Omental fat pad (tissue), 4 donors: ENCODE data around the gene RALGAPA1. TPM values are rescaled to one million over a fixed set of nuclear protein-coding genes. Genes with fewer than 3 reads are reported as not detected.

Source experiments
- ATAC-seq: fragments of 150-250 bp; one replicate; pipeline ENCODE4 v1.9.1; 2016; ENCODE audit warnings: mild to moderate bottlenecking, moderate library complexity; ENCODE audit not compliant: low FRiP score
- DNase-seq: peaks from one replicate; pipeline ENCODE4 v3.0.0-alpha.2; 2019; ENCODE audit warnings: low spot score
- total RNA-seq, 4 donors: library from RNA; depleted of rRNA; stranded (reverse); fragments of >200 nt; gene quantifications; one replicate each; pipeline ENCODE4 v1.1.0, GENCODE V29; 2016
- TF ChIP-seq, protein P1 (sequence below), 3 donors: fragments of 450-650 bp; IDR thresholded peaks; one replicate each; pipeline ENCODE4 v1.5.1; 2016 to 2017; ENCODE audit warnings: antibody characterized with exemption in 3 of 3, mild to moderate bottlenecking in 3 of 3, moderate library complexity in 2 of 3

Gene RALGAPA1
- total RNA-seq, 4 donors from 2014 or later: 43.5 to 79.0 (median 54.9) TPM

DNA sequence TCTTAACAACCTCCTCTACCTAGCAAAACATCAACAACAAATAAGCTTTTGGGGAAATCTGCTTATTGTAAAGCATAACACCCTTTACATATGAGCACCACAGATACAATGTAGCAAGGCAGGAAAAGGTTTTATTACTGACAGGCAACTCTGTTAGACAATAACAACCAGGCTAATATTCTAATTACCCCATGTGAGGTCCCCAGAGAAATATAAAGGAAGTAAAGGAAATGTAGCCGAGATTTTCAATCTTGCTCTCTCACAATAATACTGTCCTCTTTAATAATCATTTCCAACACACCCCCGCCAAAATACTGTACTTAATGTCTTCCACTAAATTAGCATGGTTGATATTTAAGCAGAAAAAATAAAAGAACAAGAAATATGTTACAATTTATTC lies 289.1 kb downstream of the RALGAPA1 start:
- no peak for ATAC-seq
- TF ChIP-seq, protein P1, sequence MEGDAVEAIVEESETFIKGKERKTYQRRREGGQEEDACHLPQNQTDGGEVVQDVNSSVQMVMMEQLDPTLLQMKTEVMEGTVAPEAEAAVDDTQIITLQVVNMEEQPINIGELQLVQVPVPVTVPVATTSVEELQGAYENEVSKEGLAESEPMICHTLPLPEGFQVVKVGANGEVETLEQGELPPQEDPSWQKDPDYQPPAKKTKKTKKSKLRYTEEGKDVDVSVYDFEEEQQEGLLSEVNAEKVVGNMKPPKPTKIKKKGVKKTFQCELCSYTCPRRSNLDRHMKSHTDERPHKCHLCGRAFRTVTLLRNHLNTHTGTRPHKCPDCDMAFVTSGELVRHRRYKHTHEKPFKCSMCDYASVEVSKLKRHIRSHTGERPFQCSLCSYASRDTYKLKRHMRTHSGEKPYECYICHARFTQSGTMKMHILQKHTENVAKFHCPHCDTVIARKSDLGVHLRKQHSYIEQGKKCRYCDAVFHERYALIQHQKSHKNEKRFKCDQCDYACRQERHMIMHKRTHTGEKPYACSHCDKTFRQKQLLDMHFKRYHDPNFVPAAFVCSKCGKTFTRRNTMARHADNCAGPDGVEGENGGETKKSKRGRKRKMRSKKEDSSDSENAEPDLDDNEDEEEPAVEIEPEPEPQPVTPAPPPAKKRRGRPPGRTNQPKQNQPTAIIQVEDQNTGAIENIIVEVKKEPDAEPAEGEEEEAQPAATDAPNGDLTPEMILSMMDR (IDR thresholded peaks at IDR 0.05): no peak
- DNase-seq: no peak

GRCh38 chr14:35515916-35516315 lies 293.2 kb downstream of the RALGAPA1 start:
- DNase-seq (no peak), ATAC-seq (no peak)
- TF ChIP-seq, protein P1 (IDR thresholded peaks at IDR 0.05): no peak

- no peak for DNase-seq
- no peak for ATAC-seq
- TF ChIP-seq, protein P1 (IDR thresholded peaks at IDR 0.05): no peak
These were observed 296.3 kb downstream of the RALGAPA1 start for GRCh38 chr14:35512765-35513164.

GRCh38 chr14:35509846-35510245 lies 299.2 kb downstream of the RALGAPA1 start:
- TF ChIP-seq, protein P1 (IDR thresholded peaks at IDR 0.05): no peak
- no peak for ATAC-seq
- DNase-seq: no peak

DNA sequence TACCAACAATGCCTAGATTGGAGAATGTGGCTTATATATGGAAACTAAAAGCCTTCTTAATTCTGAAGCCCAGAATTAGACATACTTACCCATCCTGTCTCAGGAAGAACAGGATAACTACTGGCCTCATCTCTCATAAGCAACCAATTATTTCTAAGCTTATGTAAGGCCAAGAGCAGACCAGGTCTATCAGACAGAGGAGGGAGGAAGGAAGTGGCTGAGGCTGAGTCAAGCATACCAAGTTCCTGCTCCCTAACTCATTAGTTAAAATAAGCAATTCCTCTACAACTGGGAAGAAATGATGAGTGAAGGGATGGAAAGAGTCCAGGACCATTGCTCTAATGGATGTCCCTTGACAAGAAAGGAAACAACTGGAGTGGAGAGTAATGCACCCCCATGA lies 302.2 kb downstream of the RALGAPA1 start:
- no peak for DNase-seq
- ATAC-seq: no peak
- TF ChIP-seq, protein P1 (IDR thresholded peaks at IDR 0.05): no peak

DNA sequence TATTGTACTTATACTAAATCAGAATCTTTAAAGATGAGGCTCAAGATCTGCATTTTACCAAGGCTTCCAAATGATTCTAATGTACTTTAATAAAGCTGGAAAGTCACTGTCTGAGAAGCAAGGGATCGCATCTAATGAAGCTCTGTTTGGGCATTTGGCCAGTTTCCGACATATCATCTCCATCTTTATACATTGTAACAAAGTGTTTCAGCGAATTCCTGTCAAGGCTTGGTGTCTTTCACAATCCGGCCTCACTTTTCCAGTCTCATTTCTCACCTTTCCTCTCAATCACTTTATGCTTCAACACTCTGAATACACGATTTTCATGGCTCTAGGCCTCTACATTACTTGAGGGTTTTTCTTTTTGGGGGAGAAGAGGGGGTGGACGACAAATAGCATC lies 302.6 kb downstream of the RALGAPA1 start:
- ATAC-seq: no peak

DNA sequence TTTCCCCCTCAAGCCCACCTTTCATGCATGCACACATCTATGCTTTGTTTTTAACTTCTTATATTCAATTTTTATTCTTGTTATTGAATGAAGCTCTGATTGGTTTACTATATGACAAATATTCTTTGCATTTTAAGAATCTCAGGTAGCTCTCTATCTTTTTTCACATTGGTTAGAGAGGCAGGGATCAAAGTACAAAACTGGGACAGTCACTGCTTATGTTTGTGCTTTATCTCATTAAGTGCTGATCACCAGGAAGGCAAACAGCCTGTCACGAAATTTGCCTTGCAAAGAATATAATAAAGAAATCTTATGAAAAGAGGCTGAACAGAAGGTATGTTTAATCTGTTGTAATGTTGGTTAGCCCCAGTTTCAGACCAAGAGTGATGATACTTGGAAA lies 304.8 kb downstream of the RALGAPA1 start:
- TF ChIP-seq, protein P1 (IDR thresholded peaks at IDR 0.05): no peak
- DNase-seq (no peak), ATAC-seq (no peak)

More for the DNA sequence above, 302.6 kb downstream of the RALGAPA1 start:
- TF ChIP-seq, protein P1 (IDR thresholded peaks at IDR 0.05): no peak
- no peak for DNase-seq
